Measurements from ENCODE around the gene SLC7A6.
"Not testable (repeated sequence)": the region's sequence is repeated elsewhere in the genome, so short reads cannot be mapped to it uniquely, and the experiment has no call there.

The SLC7A6 gene

GRCh38 chr16:68284847-68285246 is 20.5 kb downstream of the SLC7A6 start:
- Histone ChIP-seq H2AFZ (ENCODE audit: low read length, unreplicated experiment) (no peak overlapping the region), H3K36me3 (ENCODE audit: insufficient read depth, low read length) (no peaks in the 10 kb centered on the region), H3K27ac (ENCODE audit: low read depth, low read length) (no peak overlapping the region), H3K79me2 (ENCODE audit: control insufficient read depth, insufficient read depth, low read length, unreplicated experiment) (peaks cover 30% of the 10 kb centered on the region), H3K4me3 (ENCODE audit: low read depth, low read length) (no peak overlapping the region), H3K27me3 (ENCODE audit: insufficient read depth, low read length) (no peaks in the 10 kb centered on the region), H3K4me1 (ENCODE audit: control insufficient read depth, insufficient read depth, low read length, unreplicated experiment) (peaks cover 24% of the 10 kb centered on the region)

DNA sequence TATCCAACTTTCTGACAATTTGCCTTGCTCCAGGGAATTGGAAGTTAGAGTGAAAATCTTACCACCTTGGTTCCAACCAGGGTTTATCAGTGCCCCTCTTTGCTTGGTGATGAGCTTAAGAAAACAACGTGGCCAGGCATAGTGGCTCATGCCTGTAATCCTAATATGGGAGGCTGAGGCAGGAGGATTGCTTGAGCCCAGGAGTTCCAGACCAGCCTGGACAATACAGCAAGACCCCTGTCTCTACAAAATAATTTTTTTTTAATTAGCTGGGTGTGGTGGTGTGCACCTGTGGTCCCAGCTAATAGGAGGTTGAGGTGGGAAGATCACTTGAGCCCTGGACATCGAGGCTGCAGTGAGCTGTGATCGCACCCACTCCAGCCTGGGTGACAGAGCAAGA is 21.4 kb downstream of the SLC7A6 start:
- no peak overlapping the region for H2AFZ ChIP-seq (ENCODE audit: low read length, unreplicated experiment)
- peaks cover 30% of the 10 kb centered on the region for H3K79me2 ChIP-seq (ENCODE audit: control insufficient read depth, insufficient read depth, low read length, unreplicated experiment)
- H3K27me3 ChIP-seq (ENCODE audit: insufficient read depth, low read length) = no peaks in the 10 kb centered on the region
- H3K36me3 ChIP-seq (ENCODE audit: insufficient read depth, low read length) = no peaks in the 10 kb centered on the region
- H3K27ac ChIP-seq (ENCODE audit: low read depth, low read length) = no peak overlapping the region
- H3K4me1 ChIP-seq (ENCODE audit: control insufficient read depth, insufficient read depth, low read length, unreplicated experiment) = peaks cover 32% of the 10 kb centered on the region
- H3K4me3 ChIP-seq (ENCODE audit: low read depth, low read length) = no peak overlapping the region

- Histone ChIP-seq H3K36me3 (ENCODE audit: insufficient read depth, low read length) (no peaks in the 10 kb centered on the region), H3K79me2 (ENCODE audit: control insufficient read depth, insufficient read depth, low read length, unreplicated experiment) (peaks cover 36% of the 10 kb centered on the region), H3K27ac (ENCODE audit: low read depth, low read length) (no peak overlapping the region), H3K27me3 (ENCODE audit: insufficient read depth, low read length) (no peaks in the 10 kb centered on the region), H3K4me3 (ENCODE audit: low read depth, low read length) (no peak overlapping the region), H3K4me1 (ENCODE audit: control insufficient read depth, insufficient read depth, low read length, unreplicated experiment) (peaks cover 32% of the 10 kb centered on the region), H2AFZ (ENCODE audit: low read length, unreplicated experiment) (no peak overlapping the region)
Observed at GRCh38 chr16:68286153-68287074, 22.1 kb downstream of the SLC7A6 start.

DNA sequence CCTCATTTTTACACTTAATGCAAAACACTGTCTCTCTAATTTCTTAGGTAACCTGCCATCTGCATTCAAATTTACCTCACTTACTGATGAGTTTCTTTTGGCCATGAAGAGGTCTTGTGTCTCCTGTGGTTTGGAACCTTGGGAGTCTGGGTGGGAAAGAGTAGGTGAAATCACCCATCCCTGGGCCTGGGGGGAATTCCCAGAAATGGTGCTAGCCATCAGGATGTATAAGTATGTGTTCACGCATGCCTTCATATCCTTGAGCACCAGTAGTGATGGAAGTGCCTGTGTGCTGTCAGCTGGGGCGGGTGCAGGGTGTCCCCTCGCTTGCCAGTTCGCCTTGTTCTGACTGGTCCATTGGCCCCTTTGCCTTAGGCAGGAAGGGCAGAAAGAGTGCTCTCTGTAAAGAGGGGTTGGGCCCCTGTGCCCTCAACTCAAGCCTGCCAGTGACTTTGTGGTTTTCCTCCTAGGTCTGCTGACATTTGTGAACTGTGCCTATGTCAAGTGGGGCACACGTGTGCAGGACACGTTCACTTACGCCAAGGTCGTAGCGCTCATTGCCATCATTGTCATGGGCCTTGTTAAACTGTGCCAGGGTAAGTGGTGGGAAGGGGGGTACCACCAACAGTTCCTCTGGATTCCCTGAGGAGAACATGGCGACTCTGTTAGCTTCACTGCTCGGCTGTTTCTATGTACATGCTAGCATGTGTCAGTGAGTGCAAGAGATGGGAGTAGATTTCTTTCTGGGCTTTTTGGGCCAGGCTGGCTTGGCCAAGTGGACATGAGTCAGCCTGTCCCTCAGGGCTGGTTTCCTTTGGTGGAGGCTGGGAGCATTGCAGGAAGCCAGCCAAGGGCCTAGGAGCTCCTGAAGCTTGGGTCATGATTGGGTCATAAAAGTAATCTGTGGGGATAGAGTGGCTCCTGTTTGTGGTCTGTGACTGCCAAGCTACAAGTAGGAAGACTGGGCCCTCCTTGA is 23.2 kb downstream of the SLC7A6 start:
- Histone ChIP-seq H3K27me3 (ENCODE audit: insufficient read depth, low read length) (no peaks in the 10 kb centered on the region), H2AFZ (ENCODE audit: low read length, unreplicated experiment) (no peak overlapping the region), H3K36me3 (ENCODE audit: insufficient read depth, low read length) (0 out of 2 replicates have a peak, but pooled peaks cover 3% of the 10 kb centered on the region), H3K27ac (ENCODE audit: low read depth, low read length) (peak overlapping the region; percentile 71), H3K4me3 (ENCODE audit: low read depth, low read length) (peak overlapping the region; percentile 10; the same call in 1 of the 2 replicates), H3K79me2 (ENCODE audit: control insufficient read depth, insufficient read depth, low read length, unreplicated experiment) (peaks cover 41% of the 10 kb centered on the region), H3K4me1 (ENCODE audit: control insufficient read depth, insufficient read depth, low read length, unreplicated experiment) (peaks cover 32% of the 10 kb centered on the region)

GRCh38 chr16:68288252-68288650 is 23.9 kb downstream of the SLC7A6 start:
- no peak overlapping the region for H3K4me3 ChIP-seq (ENCODE audit: low read depth, low read length)
- H3K27me3 ChIP-seq (ENCODE audit: insufficient read depth, low read length) = no peaks in the 10 kb centered on the region
- H2AFZ ChIP-seq (ENCODE audit: low read length, unreplicated experiment) = no peak overlapping the region
- peaks cover 32% of the 10 kb centered on the region for H3K4me1 ChIP-seq (ENCODE audit: control insufficient read depth, insufficient read depth, low read length, unreplicated experiment)
- peak overlapping the region; percentile 31 for H3K27ac ChIP-seq (ENCODE audit: low read depth, low read length)
- H3K36me3 ChIP-seq (ENCODE audit: insufficient read depth, low read length) = 0 out of 2 replicates have a peak, but pooled peaks cover 3% of the 10 kb centered on the region
- H3K79me2 ChIP-seq (ENCODE audit: control insufficient read depth, insufficient read depth, low read length, unreplicated experiment) = peaks cover 38% of the 10 kb centered on the region

DNA sequence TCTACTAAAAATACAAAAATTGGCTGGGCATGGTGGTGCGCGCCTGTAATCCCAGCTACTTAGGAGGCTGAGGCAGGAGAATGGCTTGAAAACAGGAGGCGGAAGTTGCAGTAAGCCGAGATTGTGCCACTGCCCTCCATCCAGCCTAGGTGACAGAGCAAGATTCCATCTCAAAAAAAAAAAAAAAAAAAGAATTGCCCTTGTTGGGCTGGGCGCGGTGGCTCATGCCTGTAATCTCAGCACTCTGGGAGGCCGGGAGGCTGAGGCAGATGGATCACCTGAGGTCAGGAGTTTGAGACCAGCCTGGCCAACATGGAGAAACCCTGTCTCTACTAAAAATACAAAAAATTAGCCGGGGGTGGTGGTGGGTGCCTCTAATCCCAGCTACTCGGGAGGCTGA is 24.5 kb downstream of the SLC7A6 start:
- Histone ChIP-seq H3K79me2 (ENCODE audit: control insufficient read depth, insufficient read depth, low read length, unreplicated experiment) (peaks cover 37% of the 10 kb centered on the region), H3K4me1 (ENCODE audit: control insufficient read depth, insufficient read depth, low read length, unreplicated experiment) (peaks cover 32% of the 10 kb centered on the region)
- H3K36me3 ChIP-seq (ENCODE audit: insufficient read depth, low read length); H2AFZ ChIP-seq (ENCODE audit: low read length, unreplicated experiment); H3K27ac ChIP-seq (ENCODE audit: low read depth, low read length); H3K27me3 ChIP-seq (ENCODE audit: insufficient read depth, low read length); H3K4me3 ChIP-seq (ENCODE audit: low read depth, low read length): not testable (repeated sequence)

- H3K4me1 ChIP-seq (ENCODE audit: control insufficient read depth, insufficient read depth, low read length, unreplicated experiment) = peaks cover 32% of the 10 kb centered on the region
- no peak overlapping the region for H2AFZ ChIP-seq (ENCODE audit: low read length, unreplicated experiment)
- H3K79me2 ChIP-seq (ENCODE audit: control insufficient read depth, insufficient read depth, low read length, unreplicated experiment) = peaks cover 37% of the 10 kb centered on the region
- H3K27ac ChIP-seq (ENCODE audit: low read depth, low read length) = peak overlapping the region; percentile 33; the same call in 1 of the 2 replicates
- no peak overlapping the region for H3K4me3 ChIP-seq (ENCODE audit: low read depth, low read length)
- no peaks in the 10 kb centered on the region for H3K27me3 ChIP-seq (ENCODE audit: insufficient read depth, low read length)
- 0 out of 2 replicates have a peak, but pooled peaks cover 3% of the 10 kb centered on the region for H3K36me3 ChIP-seq (ENCODE audit: insufficient read depth, low read length)
Observed at GRCh38 chr16:68289202-68289601, 24.9 kb downstream of the SLC7A6 start.

- Histone ChIP-seq H3K27me3 (ENCODE audit: insufficient read depth, low read length) (no peaks in the 10 kb centered on the region), H2AFZ (ENCODE audit: low read length, unreplicated experiment) (no peak overlapping the region), H3K36me3 (ENCODE audit: insufficient read depth, low read length) (0 out of 2 replicates have a peak, but pooled peaks cover 3% of the 10 kb centered on the region), H3K27ac (ENCODE audit: low read depth, low read length) (peak overlapping the region; percentile 38), H3K4me3 (ENCODE audit: low read depth, low read length) (no peak overlapping the region), H3K4me1 (ENCODE audit: control insufficient read depth, insufficient read depth, low read length, unreplicated experiment) (peaks cover 32% of the 10 kb centered on the region), H3K79me2 (ENCODE audit: control insufficient read depth, insufficient read depth, low read length, unreplicated experiment) (peaks cover 37% of the 10 kb centered on the region)
Observed at GRCh38 chr16:68289621-68290329, 25.4 kb downstream of the SLC7A6 start.

- Histone ChIP-seq H3K79me2 (ENCODE audit: control insufficient read depth, insufficient read depth, low read length, unreplicated experiment) (peaks cover 30% of the 10 kb centered on the region), H3K4me1 (ENCODE audit: control insufficient read depth, insufficient read depth, low read length, unreplicated experiment) (peaks cover 32% of the 10 kb centered on the region), H3K4me3 (ENCODE audit: low read depth, low read length) (no peak overlapping the region), H2AFZ (ENCODE audit: low read length, unreplicated experiment) (no peak overlapping the region), H3K27ac (ENCODE audit: low read depth, low read length) (peak overlapping the region; percentile 38), H3K36me3 (ENCODE audit: insufficient read depth, low read length) (0 out of 2 replicates have a peak, but pooled peaks cover 3% of the 10 kb centered on the region), H3K27me3 (ENCODE audit: insufficient read depth, low read length) (no peaks in the 10 kb centered on the region)
Observed at GRCh38 chr16:68290450-68290849, 26.1 kb downstream of the SLC7A6 start.

GRCh38 chr16:68291227-68291626 is 26.9 kb downstream of the SLC7A6 start:
- Histone ChIP-seq H2AFZ (ENCODE audit: low read length, unreplicated experiment) (no peak overlapping the region), H3K4me1 (ENCODE audit: control insufficient read depth, insufficient read depth, low read length, unreplicated experiment) (peaks cover 32% of the 10 kb centered on the region), H3K27ac (ENCODE audit: low read depth, low read length) (no peak overlapping the region), H3K79me2 (ENCODE audit: control insufficient read depth, insufficient read depth, low read length, unreplicated experiment) (peaks cover 29% of the 10 kb centered on the region), H3K4me3 (ENCODE audit: low read depth, low read length) (no peak overlapping the region), H3K36me3 (ENCODE audit: insufficient read depth, low read length) (peaks cover 3% of the 10 kb centered on the region; the same call in 1 of the 2 replicates), H3K27me3 (ENCODE audit: insufficient read depth, low read length) (no peaks in the 10 kb centered on the region)
